Measurements from ENCODE around the gene FAM193A.
"Not testable (repeated sequence)": the region's sequence is repeated elsewhere in the genome, so short reads cannot be mapped to it uniquely, and the experiment has no call there.

The FAM193A gene

DNA sequence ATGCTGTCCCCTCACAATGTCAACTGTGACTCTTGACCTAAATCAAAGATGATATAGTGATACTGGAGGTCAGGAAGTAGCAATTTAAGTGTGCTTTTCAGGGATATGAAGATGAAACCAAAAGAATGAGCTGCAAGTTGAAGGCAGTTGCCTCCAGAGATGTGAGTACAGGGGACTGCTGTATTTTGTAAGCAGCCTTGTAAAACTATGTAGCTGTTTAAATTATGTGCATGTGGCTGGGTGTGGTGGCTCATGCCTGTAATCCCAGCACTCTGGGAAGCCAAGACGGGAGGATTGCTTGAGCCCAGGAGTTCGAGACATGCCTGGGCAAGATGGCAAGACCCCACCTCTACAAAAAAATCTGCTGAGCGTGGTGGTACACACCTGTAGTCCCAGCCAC, 234.8 kb downstream of the FAM193A start:
- Mint-ChIP-seq H3K4me1 (ENCODE audit: low read depth) (peaks cover 39% of the 10 kb centered on the region), H3K36me3 (ENCODE audit: low read depth) (no peaks in the 10 kb centered on the region), H3K4me3 (peak overlapping the region; percentile 39), H3K27ac (peak overlapping the region; percentile 90), H3K9me3 (no peaks in the 10 kb centered on the region), H3K27me3 (no peaks in the 10 kb centered on the region)
- intact Hi-C loops (cut with micrococcal nuclease): loop anchor here (2.0 to 5.0 kb wide), 2 partner anchors 14 to 46 kb away; no protein-coding TSS in a partner anchor

DNA sequence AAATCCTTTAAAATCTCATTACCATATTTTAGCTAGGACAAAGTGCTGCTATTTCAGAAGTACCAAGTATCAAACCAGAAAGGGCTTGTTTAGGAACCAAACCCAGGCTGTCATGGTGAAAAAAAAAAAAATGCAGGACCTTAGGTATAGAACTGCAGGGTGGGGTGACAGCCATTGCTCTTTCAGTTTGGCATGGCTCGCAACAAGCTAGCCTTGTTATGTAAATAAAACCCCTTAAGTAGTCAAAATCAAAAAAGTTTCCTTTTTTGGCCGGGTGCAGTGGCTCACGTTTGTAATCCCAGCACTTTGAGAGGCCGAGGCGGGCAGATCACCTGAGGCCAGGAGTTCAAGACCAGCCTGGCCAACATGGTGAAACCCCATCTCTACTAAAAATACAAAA, 244.2 kb downstream of the FAM193A start:
- intact Hi-C loops (cut with micrococcal nuclease); H3K4me3 Mint-ChIP-seq; H3K4me1 Mint-ChIP-seq (ENCODE audit: low read depth); H3K27me3 Mint-ChIP-seq; H3K36me3 Mint-ChIP-seq (ENCODE audit: low read depth); H3K27ac Mint-ChIP-seq: not testable (repeated sequence)
- peaks cover 17% of the 10 kb centered on the region for H3K9me3 Mint-ChIP-seq

DNA sequence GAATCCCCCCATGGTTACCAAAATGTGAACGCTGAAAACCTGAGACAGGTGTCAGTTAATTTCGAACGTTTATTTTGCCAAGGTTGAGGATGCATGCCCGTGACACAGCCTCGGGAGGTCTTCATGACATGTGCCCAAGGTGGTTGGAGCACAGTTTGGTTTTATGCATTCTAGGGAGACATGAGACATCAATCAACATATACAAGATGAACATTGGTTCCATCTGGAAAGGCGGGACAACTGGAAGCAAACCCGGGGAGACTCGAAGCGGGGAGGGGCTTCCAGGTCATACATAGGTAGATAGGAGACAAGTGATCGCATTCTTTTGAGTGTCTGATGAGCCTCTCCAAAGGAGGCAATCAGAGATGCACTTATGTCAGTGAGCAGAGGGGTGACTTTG, 245.5 kb downstream of the FAM193A start:
- Mint-ChIP-seq H3K4me1 (ENCODE audit: low read depth) (peaks cover 17% of the 10 kb centered on the region), H3K27ac (no peak overlapping the region), H3K9me3 (peaks cover 17% of the 10 kb centered on the region), H3K4me3 (no peak overlapping the region), H3K27me3 (no peaks in the 10 kb centered on the region), H3K36me3 (ENCODE audit: low read depth) (no peaks in the 10 kb centered on the region)
- intact Hi-C loops (cut with micrococcal nuclease): no loop called here
